ENCODE data around the gene UNC119B.

The UNC119B gene

GRCh38 chr12:120762086-120762485 is 51.8 kb downstream of the UNC119B start:
- peaks cover 24% of the 10 kb centered on the region for H3K36me3 ChIP-seq (ENCODE audit: control insufficient read depth, low read depth, low read length)
- H3K4me3 ChIP-seq (ENCODE audit: low read length), result no peak overlapping the region
- H3K9me3 ChIP-seq (ENCODE audit: control insufficient read depth, low read depth, low read length), result no peaks in the 10 kb centered on the region
- H3K27ac ChIP-seq (ENCODE audit: low read length), result no peak overlapping the region
- H3K9ac ChIP-seq (ENCODE audit: low read length), result no peak overlapping the region
- H3K4me1 ChIP-seq (ENCODE audit: control insufficient read depth, low read depth, low read length), result peaks cover 12% of the 10 kb centered on the region
- no peaks in the 10 kb centered on the region for H3K27me3 ChIP-seq (ENCODE audit: control insufficient read depth, insufficient read depth, low read length)

- H3K9me3 ChIP-seq (ENCODE audit: control insufficient read depth, low read depth, low read length), result no peaks in the 10 kb centered on the region
- H3K4me3 ChIP-seq (ENCODE audit: low read length), result no peak overlapping the region
- no peak overlapping the region for H3K27ac ChIP-seq (ENCODE audit: low read length)
- peaks cover 12% of the 10 kb centered on the region for H3K4me1 ChIP-seq (ENCODE audit: control insufficient read depth, low read depth, low read length)
- no peak overlapping the region for H3K9ac ChIP-seq (ENCODE audit: low read length)
- H3K36me3 ChIP-seq (ENCODE audit: control insufficient read depth, low read depth, low read length), result peaks cover 35% of the 10 kb centered on the region
- no peaks in the 10 kb centered on the region for H3K27me3 ChIP-seq (ENCODE audit: control insufficient read depth, insufficient read depth, low read length)
These were observed 53.0 kb downstream of the UNC119B start for GRCh38 chr12:120763250-120763649.

GRCh38 chr12:120764816-120765215 is 54.6 kb downstream of the UNC119B start:
- H3K4me1 ChIP-seq (ENCODE audit: control insufficient read depth, low read depth, low read length), result peaks cover 2% of the 10 kb centered on the region
- no peaks in the 10 kb centered on the region for H3K9me3 ChIP-seq (ENCODE audit: control insufficient read depth, low read depth, low read length)
- H3K27me3 ChIP-seq (ENCODE audit: control insufficient read depth, insufficient read depth, low read length), result no peaks in the 10 kb centered on the region
- peaks cover 41% of the 10 kb centered on the region for H3K36me3 ChIP-seq (ENCODE audit: control insufficient read depth, low read depth, low read length)
- no peak overlapping the region for H3K4me3 ChIP-seq (ENCODE audit: low read length)
- no peak overlapping the region for H3K9ac ChIP-seq (ENCODE audit: low read length)
- H3K27ac ChIP-seq (ENCODE audit: low read length), result no peak overlapping the region

DNA sequence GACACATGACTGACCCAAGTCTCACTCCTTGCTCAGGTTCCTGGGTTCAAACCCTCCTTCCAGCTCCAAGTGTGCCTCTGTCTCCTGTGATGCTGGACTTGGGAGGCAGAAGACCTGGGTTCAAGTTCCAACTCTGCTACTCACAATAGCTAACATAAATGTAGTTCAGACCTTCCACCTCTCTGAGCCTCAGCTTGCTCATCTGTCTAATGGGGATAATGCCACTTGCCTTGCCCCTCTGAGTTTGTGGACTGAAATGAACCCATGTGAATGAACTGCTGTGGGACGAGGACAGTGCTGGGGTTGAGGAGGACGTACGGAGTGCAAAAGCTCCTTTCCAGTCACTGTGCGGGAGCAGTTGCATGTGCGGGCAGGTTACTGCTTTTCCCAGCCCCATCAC is 56.3 kb downstream of the UNC119B start:
- no peak overlapping the region for H3K9ac ChIP-seq (ENCODE audit: low read length)
- peaks cover 41% of the 10 kb centered on the region for H3K36me3 ChIP-seq (ENCODE audit: control insufficient read depth, low read depth, low read length)

GRCh38 chr12:120767071-120768024 is 57.1 kb downstream of the UNC119B start:
- H3K4me1 ChIP-seq (ENCODE audit: control insufficient read depth, low read depth, low read length), result no peaks in the 10 kb centered on the region
- H3K36me3 ChIP-seq (ENCODE audit: control insufficient read depth, low read depth, low read length), result peaks cover 41% of the 10 kb centered on the region

More for the DNA sequence above, 56.3 kb downstream of the UNC119B start:
- H3K9me3 ChIP-seq (ENCODE audit: control insufficient read depth, low read depth, low read length), result no peaks in the 10 kb centered on the region
- no peak overlapping the region for H3K27ac ChIP-seq (ENCODE audit: low read length)
- H3K4me1 ChIP-seq (ENCODE audit: control insufficient read depth, low read depth, low read length), result no peaks in the 10 kb centered on the region
- no peaks in the 10 kb centered on the region for H3K27me3 ChIP-seq (ENCODE audit: control insufficient read depth, insufficient read depth, low read length)
- no peak overlapping the region for H3K4me3 ChIP-seq (ENCODE audit: low read length)

GRCh38 chr12:120771097-120771496 is 60.8 kb downstream of the UNC119B start:
- H3K4me1 ChIP-seq (ENCODE audit: control insufficient read depth, low read depth, low read length), result no peaks in the 10 kb centered on the region
- H3K9me3 ChIP-seq (ENCODE audit: control insufficient read depth, low read depth, low read length), result no peaks in the 10 kb centered on the region
- no peak overlapping the region for H3K27ac ChIP-seq (ENCODE audit: low read length)
- H3K9ac ChIP-seq (ENCODE audit: low read length), result no peak overlapping the region
- no peak overlapping the region for H3K4me3 ChIP-seq (ENCODE audit: low read length)
- no peaks in the 10 kb centered on the region for H3K27me3 ChIP-seq (ENCODE audit: control insufficient read depth, insufficient read depth, low read length)
- H3K36me3 ChIP-seq (ENCODE audit: control insufficient read depth, low read depth, low read length), result peaks cover 27% of the 10 kb centered on the region

More at GRCh38 chr12:120767071-120768024, 57.1 kb downstream of the UNC119B start:
- Histone ChIP-seq H3K9ac (ENCODE audit: low read length) (no peak overlapping the region), H3K4me3 (ENCODE audit: low read length) (no peak overlapping the region), H3K27ac (ENCODE audit: low read length) (no peak overlapping the region), H3K9me3 (ENCODE audit: control insufficient read depth, low read depth, low read length) (no peaks in the 10 kb centered on the region), H3K27me3 (ENCODE audit: control insufficient read depth, insufficient read depth, low read length) (no peaks in the 10 kb centered on the region)
